H1 (cell line): ENCODE measurements around the gene PRAMEF33. TPM values are rescaled to one million over a fixed set of nuclear protein-coding genes. Genes with fewer than 3 reads are reported as not detected.
"Not testable (repeated sequence)": the region's sequence is repeated elsewhere in the genome, so short reads cannot be mapped to it uniquely, and the experiment has no call there.

ENCODE experiments used
- CTCF ChIA-PET: fragments of 300-600 bp; sonication (Branson Sonifier 250); formaldehyde crosslinking; loops from one replicate; lab custom pipeline; 2021; ENCODE audit not compliant: partially characterized antibody; lab: Charles Lee
- POLR2A ChIA-PET: fragments of 300-600 bp; sonication (Branson Sonifier 250); formaldehyde crosslinking; loops from one replicate; lab custom pipeline; 2021; ENCODE audit warnings: inconsistent platforms; ENCODE audit not compliant: partially characterized antibody; lab: Charles Lee
- DNase-seq, 2 experiments: peaks; one replicate each; pipeline versions ENCODE4 v3.0.0 to v3.0.0-alpha.2; 2010 to 2022; ENCODE audit warnings: low spot score in 2 of 2, low read depth in 1 of 2, mixed read lengths in 1 of 2
- FAIRE-seq: peaks from 2 replicates; lab custom pipeline; 2011; peaks lifted over from hg19 to GRCh38; lab: Jason Lieb, UNC
- H2AFZ ChIP-seq: 2 replicates; pipeline ENCODE4 v1.8.1; 2012; ENCODE audit warnings: low read length, inconsistent platforms
- H2AK5ac ChIP-seq: 2 replicates; pipeline ENCODE4 v1.6.1; 2013; ENCODE audit warnings: low read depth, low read length
- H2BK120ac ChIP-seq: replicated peaks from 2 replicates; pipeline ENCODE3; 2013; ENCODE audit warnings: low read depth, low read length, inconsistent platforms
- H2BK12ac ChIP-seq: 2 replicates; pipeline ENCODE4 v1.6.1; 2013; ENCODE audit warnings: low read depth, low read length
- H2BK15ac ChIP-seq: 2 replicates; pipeline ENCODE4 v1.6.1; 2013; ENCODE audit warnings: low read length
- H2BK20ac ChIP-seq: 2 replicates; pipeline ENCODE4 v1.6.1; 2013; ENCODE audit warnings: low read length
- H2BK5ac ChIP-seq: 2 replicates; pipeline ENCODE4 v1.6.1; 2013; ENCODE audit warnings: low read depth, low read length
- H3K14ac ChIP-seq: 2 replicates; pipeline ENCODE4 v1.6.1; 2013; ENCODE audit warnings: inconsistent platforms; ENCODE audit not compliant: insufficient read length
- H3K18ac ChIP-seq: 2 replicates; pipeline ENCODE4 v1.6.1; 2013; ENCODE audit warnings: low read length; ENCODE audit errors: extremely low read depth
- H3K23ac ChIP-seq: 2 replicates; pipeline ENCODE4 v1.6.1; 2013; ENCODE audit warnings: inconsistent platforms; ENCODE audit not compliant: insufficient read length
- H3K23me2 ChIP-seq: 2 replicates; pipeline ENCODE4 v1.6.1; 2013; ENCODE audit warnings: low read depth, low read length
- H3K27ac ChIP-seq: 2 replicates; pipeline ENCODE4 v1.6.1; 2011; ENCODE audit warnings: low read depth, low read length, inconsistent platforms
- H3K27me3 ChIP-seq, 4 experiments: replicated peaks in 1 of 4; 1 replicate in 1 of 4; 2 replicates in 3 of 4; pipeline versions ENCODE4 v1.6.1 to v1.8.1; 2011 to 2013; ENCODE audit warnings: low read length in 3 of 4, mild to moderate bottlenecking in 3 of 4, inconsistent platforms in 2 of 4, mixed read lengths in 2 of 4, moderate library complexity in 1 of 4; ENCODE audit not compliant: control insufficient read depth in 3 of 4, insufficient read depth in 3 of 4; ENCODE audit errors: extremely low read depth in 1 of 4
- H3K36me3 ChIP-seq, 4 experiments: 2 replicates each; pipeline versions ENCODE4 v1.6.1 to v1.8.1; 2011 to 2013; ENCODE audit warnings: mild to moderate bottlenecking in 4 of 4, low read length in 3 of 4, moderate library complexity in 2 of 4, control low read depth in 1 of 4, inconsistent platforms in 1 of 4; ENCODE audit not compliant: insufficient read depth in 4 of 4, control insufficient read depth in 2 of 4
- H3K4ac ChIP-seq: replicated peaks from 2 replicates; pipeline ENCODE3; 2013; ENCODE audit warnings: low read length, low read depth, mixed read lengths, inconsistent platforms; ENCODE audit not compliant: insufficient read length
- H3K4me1 ChIP-seq, 4 experiments: replicated peaks in 1 of 4; 1 replicate in 1 of 4; 2 replicates in 3 of 4; pipeline versions ENCODE4 v1.6.1 to v1.8.1; 2011 to 2013; ENCODE audit warnings: low read length in 3 of 4, inconsistent platforms in 2 of 4, mixed read lengths in 1 of 4; ENCODE audit not compliant: insufficient read depth in 4 of 4, control insufficient read depth in 3 of 4
- H3K4me2 ChIP-seq, 2 experiments: 2 replicates each; pipeline versions ENCODE4 v1.6.1 to v1.8.1; 2011 to 2013; ENCODE audit warnings: low read depth in 2 of 2, low read length in 2 of 2, control low read depth in 1 of 2, inconsistent platforms in 1 of 2, mild to moderate bottlenecking in 1 of 2; ENCODE audit not compliant: insufficient read depth in 1 of 2
- H3K4me3 ChIP-seq, 4 experiments: fragments of 200-600, 300-600 bp in 1 of 4; sonication (generic), shearing (Covaris generic), sonication (Bioruptor Twin) in 1 of 4; 2 replicates each; pipeline versions ENCODE4 v1.5.1 to v1.8.1; 2011 to 2016; ENCODE audit warnings: low read length in 4 of 4, low read depth in 3 of 4, control low read depth in 2 of 4, inconsistent platforms in 2 of 4, mild to moderate bottlenecking in 2 of 4, mixed read lengths in 1 of 4, moderate library complexity in 1 of 4; ENCODE audit not compliant: insufficient read depth in 2 of 4; ENCODE audit errors: extremely low read depth in 1 of 4
- H3K56ac ChIP-seq: replicated peaks from 2 replicates; pipeline ENCODE3; 2013; ENCODE audit warnings: low read depth, mild to moderate bottlenecking, mixed read lengths, low read length, inconsistent platforms; ENCODE audit not compliant: insufficient read length
- H3K79me1 ChIP-seq: 2 replicates; pipeline ENCODE4 v1.6.1; 2013; ENCODE audit warnings: low read depth, low read length, control low read depth
- H3K79me2 ChIP-seq, 2 experiments: 2 replicates each; pipeline versions ENCODE4 v1.6.1 to v1.8.1; 2012 to 2013; ENCODE audit warnings: low read length in 2 of 2, mild to moderate bottlenecking in 2 of 2, inconsistent platforms in 1 of 2; ENCODE audit not compliant: insufficient read depth in 2 of 2, control insufficient read depth in 1 of 2
- H3K9ac ChIP-seq, 4 experiments: replicated peaks in 1 of 4; 1 replicate in 1 of 4; 2 replicates in 3 of 4; pipeline versions ENCODE4 v1.6.1 to v1.8.1; 2011 to 2013; ENCODE audit warnings: low read depth in 3 of 4, low read length in 3 of 4, control low read depth in 2 of 4, mild to moderate bottlenecking in 2 of 4, moderate library complexity in 2 of 4, inconsistent platforms in 1 of 4; ENCODE audit errors: extremely low read depth in 1 of 4
- H3K9me3 ChIP-seq, 2 experiments: 2 replicates each; pipeline versions ENCODE4 v1.6.1 to v1.8.1; 2012 to 2013; ENCODE audit warnings: mild to moderate bottlenecking in 2 of 2, moderate library complexity in 2 of 2, control low read depth in 1 of 2, inconsistent platforms in 1 of 2, low read depth in 1 of 2, low read length in 1 of 2, mixed read lengths in 1 of 2; ENCODE audit not compliant: insufficient read depth in 2 of 2
- H4K20me1 ChIP-seq, 2 experiments: replicated peaks in 1 of 2; 2 replicates each; pipeline versions ENCODE3 to v1.8.1; 2011 to 2013; ENCODE audit warnings: inconsistent platforms in 2 of 2, low read length in 2 of 2, mild to moderate bottlenecking in 1 of 2; ENCODE audit not compliant: insufficient read depth in 2 of 2, control insufficient read depth in 1 of 2
- H4K5ac ChIP-seq: 2 replicates; pipeline ENCODE4 v1.6.1; 2013; ENCODE audit warnings: low read length, low read depth, mixed read lengths, inconsistent platforms; ENCODE audit not compliant: insufficient read length
- H4K8ac ChIP-seq: 2 replicates; pipeline ENCODE4 v1.8.0; 2013; ENCODE audit warnings: mild to moderate bottlenecking, moderate library complexity, low read length, inconsistent platforms; ENCODE audit not compliant: insufficient read depth; ENCODE audit errors: extremely low read depth
- H4K91ac ChIP-seq: replicated peaks from 2 replicates; pipeline ENCODE3; 2013; ENCODE audit warnings: low read length, mixed read lengths, inconsistent platforms; ENCODE audit not compliant: insufficient read length
- WGBS, 2 experiments: shearing (Covaris generic) in 1 of 2; methylation state at CpG; one replicate each; pipeline versions ENCODE4 v1.1.6 to v1.1.7; 2013 to 2015; ENCODE audit warnings: low lambda C conversion rate in 2 of 2, mixed read lengths in 2 of 2, inconsistent platforms in 1 of 2, low coverage in 1 of 2, missing lambda C conversion rate in 1 of 2; ENCODE audit not compliant: insufficient replicate concordance in 2 of 2, insufficient coverage in 1 of 2, insufficient read length in 1 of 2; ENCODE audit errors: extremely low coverage in 1 of 2, missing lambda C conversion rate in 1 of 2; 5-methylcytosine and 5-hydroxymethylcytosine counted together
- polyA plus RNA-seq, 7 experiments: library from polyadenylated mRNA; depleted of rRNA in 3 of 7; stranded (reverse) in 5 of 7; unstranded in 2 of 7; fragments of >200 nt in 5 of 7; fragments of 200-250 nt in 2 of 7; gene quantifications; 1 replicate in 5 of 7; 2 replicates in 1 of 7; 4 replicates in 1 of 7; pipeline versions ENCODE4 v1.2.1 to v1.2.3, GENCODE V29; 2011 to 2013; ENCODE audit warnings: missing spikeins in 2 of 7, mixed read lengths in 2 of 7
- total RNA-seq: library from RNA; stranded (reverse); fragmentation: NEBNext Ultra II Directional; extraction: Animal tissue kit (Norgen Biotek cat#: 25700); gene quantifications from 2 replicates; pipeline ENCODE4 v1.2.1, GENCODE V29; 2021

The PRAMEF33 gene
- total and polyA plus RNA-seq, 2 of the 8 experiments (the other 6 are each of a cell fraction or from before 2014, with no cell fraction given) = not detected

- H3K18ac ChIP-seq, H3K4me2 ChIP-seq, DNase-seq, H3K23me2 ChIP-seq, CTCF ChIA-PET, H3K36me3 ChIP-seq, H4K20me1 ChIP-seq, H4K91ac ChIP-seq, H3K9ac ChIP-seq, H2AK5ac ChIP-seq, H3K56ac ChIP-seq, H3K23ac ChIP-seq, H4K8ac ChIP-seq, H3K27me3 ChIP-seq, POLR2A ChIA-PET, H3K27ac ChIP-seq, H3K79me2 ChIP-seq, H3K9me3 ChIP-seq, H2BK120ac ChIP-seq, H2BK5ac ChIP-seq, H2BK20ac ChIP-seq, H2BK15ac ChIP-seq, H3K4me3 ChIP-seq, H3K4me1 ChIP-seq, H2BK12ac ChIP-seq, H3K79me1 ChIP-seq, H3K14ac ChIP-seq, H2AFZ ChIP-seq, H4K5ac ChIP-seq, H3K4ac ChIP-seq, FAIRE-seq: not testable (repeated sequence)
- WGBS, 2 experiments = 100% methylated on average over 1 of the region's 5 CpGs; no CpG with 5 or more reads in 1 of the 2 experiments
Measured at GRCh38 chr1:13297216-13297931, 6.0 kb upstream of the PRAMEF33 start.

DNA sequence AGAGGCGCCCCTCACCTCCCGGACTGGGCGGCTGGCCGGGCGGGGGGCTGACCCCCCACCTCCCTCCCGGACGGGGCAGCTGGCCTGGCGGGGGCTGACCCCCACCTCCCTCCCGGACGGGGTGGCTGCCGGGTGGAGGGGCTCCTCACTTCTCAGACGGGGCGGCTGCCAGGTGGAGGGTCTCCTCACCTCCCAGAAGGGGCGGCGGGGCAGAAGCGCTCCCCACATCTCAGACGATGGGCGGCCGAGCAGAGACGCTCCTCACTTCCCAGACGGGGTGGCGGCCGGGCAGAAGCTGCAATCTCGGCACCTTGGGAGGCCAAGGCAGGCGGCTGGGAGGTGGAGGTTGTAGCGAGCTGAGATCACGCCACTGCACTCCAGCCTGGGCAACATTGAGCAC lies 4.6 kb upstream of the PRAMEF33 start:
- H3K56ac ChIP-seq, CTCF ChIA-PET, H2BK5ac ChIP-seq, H2BK12ac ChIP-seq, H3K4me2 ChIP-seq, H2AK5ac ChIP-seq, H3K36me3 ChIP-seq, H3K27me3 ChIP-seq, H3K4ac ChIP-seq, DNase-seq, H3K9ac ChIP-seq, H3K9me3 ChIP-seq, H3K18ac ChIP-seq, H3K27ac ChIP-seq, H3K23me2 ChIP-seq, H3K4me1 ChIP-seq, H2BK20ac ChIP-seq, H4K8ac ChIP-seq, H4K5ac ChIP-seq, POLR2A ChIA-PET, H2BK15ac ChIP-seq, H3K14ac ChIP-seq, H2BK120ac ChIP-seq, H3K79me2 ChIP-seq, H4K20me1 ChIP-seq, H4K91ac ChIP-seq, H3K23ac ChIP-seq, H3K4me3 ChIP-seq, FAIRE-seq, H3K79me1 ChIP-seq, H2AFZ ChIP-seq: not testable (repeated sequence)
- WGBS, 2 experiments = no CpG with 5 or more reads among the region's 27 CpGs
